ENCODE results near the gene CTSO. TPM values are rescaled to one million over a fixed set of nuclear protein-coding genes. Genes with fewer than 3 reads are reported as not detected.

The CTSO gene
- total RNA-seq, 1 experiment from 2014 or later = 0.57 TPM

DNA sequence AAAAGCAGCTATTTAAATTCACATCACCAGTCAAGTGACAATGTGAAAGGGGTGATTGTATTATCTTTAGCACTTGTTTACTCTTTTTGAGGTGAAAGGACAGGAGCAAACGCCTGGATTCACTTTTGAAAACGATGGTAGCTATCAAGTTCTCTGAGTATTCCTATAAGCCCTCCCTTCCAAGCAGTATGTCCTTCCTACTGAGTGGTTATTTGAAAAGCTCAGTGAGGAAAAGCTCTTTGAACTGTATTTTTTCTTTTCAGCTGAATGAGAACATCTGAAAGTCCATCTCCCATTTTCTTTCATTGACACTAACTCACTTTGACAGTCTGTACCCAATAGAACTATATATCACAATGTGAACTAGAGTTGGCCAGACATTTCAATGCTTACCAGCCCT is 9.1 kb upstream of the CTSO start:
- CTCF ChIA-PET = interaction anchor here (1.1 kb wide), 1 partner anchor 512 kb away, joined by 3 read pairs; no protein-coding TSS in a partner anchor
- DNase-seq (ENCODE audit: low read depth, low spot score) = no peak
- Histone ChIP-seq H3K9me3 (ENCODE audit: control insufficient read depth in 1 of 2, insufficient read depth in 1 of 2, low read depth in 1 of 2, low read length in 2 of 2) (no peaks in the 10 kb centered on the region), H3K27me3 (ENCODE audit: insufficient read depth, low read length) (no peaks in the 10 kb centered on the region), H3K36me3 (ENCODE audit: control insufficient read depth in 1 of 2, insufficient read depth in 2 of 2, low read length in 2 of 2) (no peaks in the 10 kb centered on the region), H3K27ac (ENCODE audit: low read depth, low read length) (no peak overlapping the region), H3K9me2 (ENCODE audit: insufficient read depth) (no peaks in the 10 kb centered on the region), H3K79me2 (ENCODE audit: insufficient read depth, low read length) (no peaks in the 10 kb centered on the region), H2AFZ (ENCODE audit: low read depth, low read length, poor library complexity, severe bottlenecking) (no peak overlapping the region), H3K4me1 (ENCODE audit: control insufficient read depth in 1 of 2, insufficient read depth in 2 of 2, low read length in 2 of 2) (no peaks in the 10 kb centered on the region), H3K4me2 (ENCODE audit: low read length) (no peak overlapping the region), H3K9ac (ENCODE audit: low read length) (no peak overlapping the region), H4K20me1 (ENCODE audit: insufficient read depth) (no peaks in the 10 kb centered on the region), H3K4me3 (replicated peaks in 1 of 2; ENCODE audit: low read depth in 1 of 2, low read length in 2 of 2) (no peak overlapping the region)
- intact Hi-C loops (cut with micrococcal nuclease) = no loop called here
- no peak for ATAC-seq
- RAD21 ChIA-PET (ENCODE audit: low non-redundant PET in 1 of 2, low total read pairs in 2 of 2, uncharacterized antibody in 2 of 2, unreplicated experiment in 2 of 2) = no interaction called here
- TF ChIP-seq, protein P1, sequence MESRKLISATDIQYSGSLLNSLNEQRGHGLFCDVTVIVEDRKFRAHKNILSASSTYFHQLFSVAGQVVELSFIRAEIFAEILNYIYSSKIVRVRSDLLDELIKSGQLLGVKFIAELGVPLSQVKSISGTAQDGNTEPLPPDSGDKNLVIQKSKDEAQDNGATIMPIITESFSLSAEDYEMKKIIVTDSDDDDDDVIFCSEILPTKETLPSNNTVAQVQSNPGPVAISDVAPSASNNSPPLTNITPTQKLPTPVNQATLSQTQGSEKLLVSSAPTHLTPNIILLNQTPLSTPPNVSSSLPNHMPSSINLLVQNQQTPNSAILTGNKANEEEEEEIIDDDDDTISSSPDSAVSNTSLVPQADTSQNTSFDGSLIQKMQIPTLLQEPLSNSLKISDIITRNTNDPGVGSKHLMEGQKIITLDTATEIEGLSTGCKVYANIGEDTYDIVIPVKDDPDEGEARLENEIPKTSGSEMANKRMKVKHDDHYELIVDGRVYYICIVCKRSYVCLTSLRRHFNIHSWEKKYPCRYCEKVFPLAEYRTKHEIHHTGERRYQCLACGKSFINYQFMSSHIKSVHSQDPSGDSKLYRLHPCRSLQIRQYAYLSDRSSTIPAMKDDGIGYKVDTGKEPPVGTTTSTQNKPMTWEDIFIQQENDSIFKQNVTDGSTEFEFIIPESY (IDR thresholded peaks at IDR 0.05; ENCODE audit: extremely low read depth, insufficient replicate concordance, low read length) = no peak
- TF ChIP-seq ELF1 (IDR thresholded peaks at IDR 0.05; ENCODE audit: borderline replicate concordance, low read depth) = no peak
- no peak for TF ChIP-seq JUND (IDR thresholded peaks at IDR 0.05)
- TF ChIP-seq, protein P2, sequence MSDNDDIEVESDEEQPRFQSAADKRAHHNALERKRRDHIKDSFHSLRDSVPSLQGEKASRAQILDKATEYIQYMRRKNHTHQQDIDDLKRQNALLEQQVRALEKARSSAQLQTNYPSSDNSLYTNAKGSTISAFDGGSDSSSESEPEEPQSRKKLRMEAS (IDR thresholded peaks at IDR 0.05) = no peak
- TF ChIP-seq, protein P3, sequence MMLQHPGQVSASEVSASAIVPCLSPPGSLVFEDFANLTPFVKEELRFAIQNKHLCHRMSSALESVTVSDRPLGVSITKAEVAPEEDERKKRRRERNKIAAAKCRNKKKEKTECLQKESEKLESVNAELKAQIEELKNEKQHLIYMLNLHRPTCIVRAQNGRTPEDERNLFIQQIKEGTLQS (IDR thresholded peaks at IDR 0.05) = no peak
- no peak for TF ChIP-seq FOSL1 (IDR thresholded peaks at IDR 0.05; ENCODE audit: low read depth)
- TF ChIP-seq EGR1 (IDR thresholded peaks at IDR 0.05; ENCODE audit: low read depth) = no peak
- no TSS peak for BruUV-seq (replicated peaks)
- POLR2A ChIA-PET = no interaction called here

DNA sequence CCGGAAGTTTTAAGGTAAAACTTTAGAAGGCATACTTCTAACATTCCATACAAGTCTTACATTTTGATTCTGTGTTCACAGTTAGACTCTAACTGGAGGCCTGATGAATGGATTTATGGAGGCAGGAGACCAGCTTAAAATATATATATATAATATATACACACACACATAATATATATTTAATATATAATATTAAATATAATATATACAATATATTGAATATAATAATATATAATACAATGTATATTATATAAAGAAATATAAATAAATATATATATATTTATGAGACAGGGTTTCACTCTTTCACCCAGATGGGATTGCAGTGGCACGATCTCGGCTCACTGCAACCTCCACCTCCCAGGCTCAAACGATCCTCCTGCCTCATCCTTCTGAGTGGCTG is 7.9 kb upstream of the CTSO start:
- RAD21 ChIA-PET (ENCODE audit: low non-redundant PET in 1 of 2, low total read pairs in 2 of 2, uncharacterized antibody in 2 of 2, unreplicated experiment in 2 of 2) = no interaction called here

More for the DNA sequence above, 7.9 kb upstream of the CTSO start:
- no peaks in the 10 kb centered on the region for H3K9me3 ChIP-seq (ENCODE audit: control insufficient read depth in 1 of 2, insufficient read depth in 1 of 2, low read depth in 1 of 2, low read length in 2 of 2)
- ATAC-seq (no peak), DNase-seq (ENCODE audit: low read depth, low spot score) (no peak)
- no peaks in the 10 kb centered on the region for H3K36me3 ChIP-seq (ENCODE audit: control insufficient read depth in 1 of 2, insufficient read depth in 2 of 2, low read length in 2 of 2)
- H2AFZ ChIP-seq (ENCODE audit: low read depth, low read length, poor library complexity, severe bottlenecking) = no peak overlapping the region
- H3K27me3 ChIP-seq (ENCODE audit: insufficient read depth, low read length) = no peaks in the 10 kb centered on the region
- no peak overlapping the region for H3K27ac ChIP-seq (ENCODE audit: low read depth, low read length)
- no peaks in the 10 kb centered on the region for H3K4me1 ChIP-seq (ENCODE audit: control insufficient read depth in 1 of 2, insufficient read depth in 2 of 2, low read length in 2 of 2)
- ChIA-PET POLR2A (no interaction called here), CTCF (no interaction called here)
- H3K9me2 ChIP-seq (ENCODE audit: insufficient read depth) = no peaks in the 10 kb centered on the region
- H3K4me2 ChIP-seq (ENCODE audit: low read length) = no peak overlapping the region
- BruUV-seq (replicated peaks) = no TSS peak
- TF ChIP-seq, protein P3 (IDR thresholded peaks at IDR 0.05) = no peak
- no peak for TF ChIP-seq ZFX (IDR thresholded peaks at IDR 0.05)
- no peak for TF ChIP-seq SRF (IDR thresholded peaks at IDR 0.05; ENCODE audit: low read depth)
- TF ChIP-seq, protein P4, sequence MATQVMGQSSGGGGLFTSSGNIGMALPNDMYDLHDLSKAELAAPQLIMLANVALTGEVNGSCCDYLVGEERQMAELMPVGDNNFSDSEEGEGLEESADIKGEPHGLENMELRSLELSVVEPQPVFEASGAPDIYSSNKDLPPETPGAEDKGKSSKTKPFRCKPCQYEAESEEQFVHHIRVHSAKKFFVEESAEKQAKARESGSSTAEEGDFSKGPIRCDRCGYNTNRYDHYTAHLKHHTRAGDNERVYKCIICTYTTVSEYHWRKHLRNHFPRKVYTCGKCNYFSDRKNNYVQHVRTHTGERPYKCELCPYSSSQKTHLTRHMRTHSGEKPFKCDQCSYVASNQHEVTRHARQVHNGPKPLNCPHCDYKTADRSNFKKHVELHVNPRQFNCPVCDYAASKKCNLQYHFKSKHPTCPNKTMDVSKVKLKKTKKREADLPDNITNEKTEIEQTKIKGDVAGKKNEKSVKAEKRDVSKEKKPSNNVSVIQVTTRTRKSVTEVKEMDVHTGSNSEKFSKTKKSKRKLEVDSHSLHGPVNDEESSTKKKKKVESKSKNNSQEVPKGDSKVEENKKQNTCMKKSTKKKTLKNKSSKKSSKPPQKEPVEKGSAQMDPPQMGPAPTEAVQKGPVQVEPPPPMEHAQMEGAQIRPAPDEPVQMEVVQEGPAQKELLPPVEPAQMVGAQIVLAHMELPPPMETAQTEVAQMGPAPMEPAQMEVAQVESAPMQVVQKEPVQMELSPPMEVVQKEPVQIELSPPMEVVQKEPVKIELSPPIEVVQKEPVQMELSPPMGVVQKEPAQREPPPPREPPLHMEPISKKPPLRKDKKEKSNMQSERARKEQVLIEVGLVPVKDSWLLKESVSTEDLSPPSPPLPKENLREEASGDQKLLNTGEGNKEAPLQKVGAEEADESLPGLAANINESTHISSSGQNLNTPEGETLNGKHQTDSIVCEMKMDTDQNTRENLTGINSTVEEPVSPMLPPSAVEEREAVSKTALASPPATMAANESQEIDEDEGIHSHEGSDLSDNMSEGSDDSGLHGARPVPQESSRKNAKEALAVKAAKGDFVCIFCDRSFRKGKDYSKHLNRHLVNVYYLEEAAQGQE (IDR thresholded peaks at IDR 0.05; ENCODE audit: low read depth) = no peak
- no peak for TF ChIP-seq POLR2A (IDR thresholded peaks at IDR 0.05; ENCODE audit: borderline replicate concordance, extremely low read depth, insufficient read depth, insufficient read length)
- no peak for TF ChIP-seq CEBPB (IDR thresholded peaks at IDR 0.05; ENCODE audit: low read depth)
- H3K9ac ChIP-seq (ENCODE audit: low read length) = no peak overlapping the region
- intact Hi-C loops (cut with micrococcal nuclease) = no loop called here
- no peaks in the 10 kb centered on the region for H4K20me1 ChIP-seq (ENCODE audit: insufficient read depth)
- H3K79me2 ChIP-seq (ENCODE audit: insufficient read depth, low read length) = no peaks in the 10 kb centered on the region
- H3K4me3 ChIP-seq (replicated peaks in 1 of 2; ENCODE audit: low read depth in 1 of 2, low read length in 2 of 2) = no peak overlapping the region

Data from HCT116 (cell line).